ENCODE results near the gene MCTP2. TPM values are rescaled to one million over a fixed set of nuclear protein-coding genes. Genes with fewer than 3 reads are reported as not detected.

MCTP2 gene
- total RNA-seq, 1 donor from 2014 or later = 4.8 TPM

- H3K36me3 Mint-ChIP-seq = no peaks in the 10 kb centered on the region
- DNase-seq (ENCODE audit: extremely low spot score, unreplicated experiment) = no peak
- H3K9me3 Mint-ChIP-seq = peaks cover 2% of the 10 kb centered on the region
- H3K27ac Mint-ChIP-seq = no peak overlapping the region
- no peak for TF ChIP-seq CTCF (conservative IDR thresholded peaks at IDR 0.05)
- H3K27me3 Mint-ChIP-seq = no peaks in the 10 kb centered on the region
- no peaks in the 10 kb centered on the region for H3K4me1 Mint-ChIP-seq (ENCODE audit: unreplicated experiment)
- no peak overlapping the region for H3K4me3 Mint-ChIP-seq
These were observed 26.9 kb downstream of the MCTP2 start for GRCh38 chr15:94258246-94258645.

GRCh38 chr15:94259121-94259751, 27.9 kb downstream of the MCTP2 start:
- TF ChIP-seq CTCF (conservative IDR thresholded peaks at IDR 0.05) = no peak
- Mint-ChIP-seq H3K4me1 (ENCODE audit: unreplicated experiment) (no peaks in the 10 kb centered on the region), H3K36me3 (no peaks in the 10 kb centered on the region), H3K27me3 (no peaks in the 10 kb centered on the region), H3K27ac (no peak overlapping the region), H3K4me3 (no peak overlapping the region), H3K9me3 (no peaks in the 10 kb centered on the region)
- DNase-seq (ENCODE audit: extremely low spot score, unreplicated experiment) = no peak

GRCh38 chr15:94259863-94260262, 28.5 kb downstream of the MCTP2 start:
- Mint-ChIP-seq H3K4me3 (no peak overlapping the region), H3K9me3 (no peaks in the 10 kb centered on the region), H3K27ac (no peak overlapping the region), H3K27me3 (no peaks in the 10 kb centered on the region), H3K4me1 (ENCODE audit: unreplicated experiment) (no peaks in the 10 kb centered on the region), H3K36me3 (no peaks in the 10 kb centered on the region)
- DNase-seq (ENCODE audit: extremely low spot score, unreplicated experiment) = no peak
- TF ChIP-seq CTCF (conservative IDR thresholded peaks at IDR 0.05) = no peak

GRCh38 chr15:94262201-94262600, 30.8 kb downstream of the MCTP2 start:
- Mint-ChIP-seq H3K36me3 (no peaks in the 10 kb centered on the region), H3K27me3 (no peaks in the 10 kb centered on the region), H3K9me3 (no peaks in the 10 kb centered on the region), H3K27ac (no peak overlapping the region), H3K4me3 (no peak overlapping the region), H3K4me1 (ENCODE audit: unreplicated experiment) (no peaks in the 10 kb centered on the region)
- TF ChIP-seq CTCF (conservative IDR thresholded peaks at IDR 0.05) = no peak
- no peak for DNase-seq (ENCODE audit: extremely low spot score, unreplicated experiment)

GRCh38 chr15:94263341-94264273, 32.2 kb downstream of the MCTP2 start:
- H3K36me3 Mint-ChIP-seq = no peaks in the 10 kb centered on the region
- H3K4me3 Mint-ChIP-seq = no peak overlapping the region
- no peaks in the 10 kb centered on the region for H3K9me3 Mint-ChIP-seq
- no peak for DNase-seq (ENCODE audit: extremely low spot score, unreplicated experiment)
- no peaks in the 10 kb centered on the region for H3K4me1 Mint-ChIP-seq (ENCODE audit: unreplicated experiment)
- no peak for TF ChIP-seq CTCF (conservative IDR thresholded peaks at IDR 0.05)
- H3K27ac Mint-ChIP-seq = no peak overlapping the region
- H3K27me3 Mint-ChIP-seq = no peaks in the 10 kb centered on the region
